T-helper 1 cell (primary cell): ENCODE measurements around the gene POU2F1.
"Not testable (repeated sequence)": the region's sequence is repeated elsewhere in the genome, so short reads cannot be mapped to it uniquely, and the experiment has no call there.

Experiments
- DNase-seq, 5 donors: peaks; one replicate each; pipeline ENCODE4 v3.0.0-alpha.2; 2012 to 2020

The POU2F1 gene

GRCh38 chr1:167319206-167319605, 98.5 kb downstream of the POU2F1 start:
- DNase-seq, result not testable (repeated sequence)

GRCh38 chr1:167322483-167322882, 101.8 kb downstream of the POU2F1 start:
- peak in 1 of 5 donors; percentile 2 for DNase-seq

GRCh38 chr1:167325151-167325550, 104.5 kb downstream of the POU2F1 start:
- no peak for DNase-seq

GRCh38 chr1:167328306-167328815, 107.7 kb downstream of the POU2F1 start:
- DNase-seq, result no peak

- DNase-seq, result no peak
These were observed 108.3 kb downstream of the POU2F1 start for GRCh38 chr1:167328816-167329483.

- no peak for DNase-seq
These were observed 110.1 kb downstream of the POU2F1 start for GRCh38 chr1:167330601-167331293.

- DNase-seq, result no peak
These were observed 111.0 kb downstream of the POU2F1 start for GRCh38 chr1:167331650-167332049.

GRCh38 chr1:167332503-167332902, 111.8 kb downstream of the POU2F1 start:
- no peak for DNase-seq

- peak in 1 of 5 donors; percentile 15 for DNase-seq
These were observed 112.4 kb downstream of the POU2F1 start for GRCh38 chr1:167333124-167333523.

- no peak for DNase-seq
These were observed 113.0 kb downstream of the POU2F1 start for GRCh38 chr1:167333703-167334102.

GRCh38 chr1:167339405-167339804, 118.7 kb downstream of the POU2F1 start:
- no peak for DNase-seq

GRCh38 chr1:167342846-167343245, 122.2 kb downstream of the POU2F1 start:
- DNase-seq, result no peak

GRCh38 chr1:167344112-167344511, 123.4 kb downstream of the POU2F1 start:
- no peak for DNase-seq

- no peak for DNase-seq
These were observed 124.1 kb downstream of the POU2F1 start for GRCh38 chr1:167344615-167345385.

- no peak for DNase-seq
These were observed 124.7 kb downstream of the POU2F1 start for GRCh38 chr1:167345386-167345733.

- DNase-seq, result no peak
These were observed 136.6 kb downstream of the POU2F1 start for GRCh38 chr1:167357305-167357704.

GRCh38 chr1:167359295-167359694, 138.6 kb downstream of the POU2F1 start:
- no peak for DNase-seq

GRCh38 chr1:167360120-167360519, 139.4 kb downstream of the POU2F1 start:
- DNase-seq, result no peak

GRCh38 chr1:167362638-167363037, 142.0 kb downstream of the POU2F1 start:
- no peak for DNase-seq

- no peak for DNase-seq
These were observed 144.1 kb downstream of the POU2F1 start for GRCh38 chr1:167364826-167365225.

GRCh38 chr1:167365360-167365759, 144.7 kb downstream of the POU2F1 start:
- no peak for DNase-seq

GRCh38 chr1:167367705-167368104, 147.0 kb downstream of the POU2F1 start:
- DNase-seq, result no peak

- DNase-seq, result no peak
These were observed 148.5 kb downstream of the POU2F1 start for GRCh38 chr1:167369175-167369574.

- DNase-seq, result no peak
These were observed 149.2 kb downstream of the POU2F1 start for GRCh38 chr1:167369933-167370332.
